ENCODE measurements around the gene MRPL53.
"Not testable (repeated sequence)": the region's sequence is repeated elsewhere in the genome, so short reads cannot be mapped to it uniquely, and the experiment has no call there.

The MRPL53 gene

DNA sequence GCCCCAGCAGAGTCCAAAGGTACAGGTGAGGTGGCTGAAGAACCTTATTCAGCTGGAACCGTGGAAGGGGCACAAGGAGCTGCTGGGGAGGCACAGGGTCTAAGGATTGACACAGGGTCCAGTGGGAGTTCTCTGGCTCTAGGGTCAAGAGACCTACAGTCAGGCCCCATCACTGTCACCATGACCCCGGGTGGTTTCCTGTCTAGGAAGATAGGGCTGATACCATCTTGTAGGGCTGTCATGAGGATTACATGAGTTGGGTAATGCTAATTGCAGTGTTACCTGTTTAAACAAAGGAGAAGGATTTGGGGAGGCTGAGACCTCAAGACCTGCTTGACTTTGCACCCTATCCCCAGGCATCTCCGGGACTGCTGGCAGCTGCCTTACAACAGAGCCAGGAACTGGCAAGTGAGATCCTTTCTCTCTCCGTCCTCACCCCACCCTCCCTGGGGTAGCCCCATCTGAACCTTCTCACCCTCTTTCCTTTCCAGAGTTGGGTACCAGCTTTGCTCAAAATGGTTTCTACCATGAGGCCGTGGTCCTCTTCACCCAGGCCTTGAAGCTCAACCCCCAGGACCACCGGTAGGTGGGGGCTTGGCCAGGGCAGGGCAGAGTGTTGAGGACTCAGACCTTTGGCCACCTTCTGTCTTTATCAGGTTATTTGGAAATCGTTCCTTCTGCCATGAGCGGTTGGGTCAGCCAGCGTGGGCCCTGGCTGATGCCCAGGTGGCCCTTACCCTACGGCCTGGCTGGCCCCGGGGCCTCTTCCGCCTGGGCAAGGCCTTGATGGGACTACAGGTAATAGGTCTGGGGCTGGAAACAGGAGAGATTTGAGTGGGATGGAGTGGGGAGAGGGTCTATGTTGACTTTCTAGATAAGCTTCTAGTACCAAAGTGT lies 19.4 kb upstream of the MRPL53 start:
- no peak for DNase-seq
- peaks cover 26% of the 10 kb centered on the region for H3K27me3 Mint-ChIP-seq (ENCODE audit: low read depth, poor library complexity)
- H3K36me3 Mint-ChIP-seq (ENCODE audit: low read depth), result peaks cover 54% of the 10 kb centered on the region
- TF ChIP-seq, protein P1, sequence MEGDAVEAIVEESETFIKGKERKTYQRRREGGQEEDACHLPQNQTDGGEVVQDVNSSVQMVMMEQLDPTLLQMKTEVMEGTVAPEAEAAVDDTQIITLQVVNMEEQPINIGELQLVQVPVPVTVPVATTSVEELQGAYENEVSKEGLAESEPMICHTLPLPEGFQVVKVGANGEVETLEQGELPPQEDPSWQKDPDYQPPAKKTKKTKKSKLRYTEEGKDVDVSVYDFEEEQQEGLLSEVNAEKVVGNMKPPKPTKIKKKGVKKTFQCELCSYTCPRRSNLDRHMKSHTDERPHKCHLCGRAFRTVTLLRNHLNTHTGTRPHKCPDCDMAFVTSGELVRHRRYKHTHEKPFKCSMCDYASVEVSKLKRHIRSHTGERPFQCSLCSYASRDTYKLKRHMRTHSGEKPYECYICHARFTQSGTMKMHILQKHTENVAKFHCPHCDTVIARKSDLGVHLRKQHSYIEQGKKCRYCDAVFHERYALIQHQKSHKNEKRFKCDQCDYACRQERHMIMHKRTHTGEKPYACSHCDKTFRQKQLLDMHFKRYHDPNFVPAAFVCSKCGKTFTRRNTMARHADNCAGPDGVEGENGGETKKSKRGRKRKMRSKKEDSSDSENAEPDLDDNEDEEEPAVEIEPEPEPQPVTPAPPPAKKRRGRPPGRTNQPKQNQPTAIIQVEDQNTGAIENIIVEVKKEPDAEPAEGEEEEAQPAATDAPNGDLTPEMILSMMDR (IDR thresholded peaks at IDR 0.05), result no peak
- no peak overlapping the region for H3K27ac Mint-ChIP-seq
- no peaks in the 10 kb centered on the region for H3K4me1 Mint-ChIP-seq
- no peaks in the 10 kb centered on the region for H3K9me3 Mint-ChIP-seq
- H3K4me3 Mint-ChIP-seq, result no peak overlapping the region

DNA sequence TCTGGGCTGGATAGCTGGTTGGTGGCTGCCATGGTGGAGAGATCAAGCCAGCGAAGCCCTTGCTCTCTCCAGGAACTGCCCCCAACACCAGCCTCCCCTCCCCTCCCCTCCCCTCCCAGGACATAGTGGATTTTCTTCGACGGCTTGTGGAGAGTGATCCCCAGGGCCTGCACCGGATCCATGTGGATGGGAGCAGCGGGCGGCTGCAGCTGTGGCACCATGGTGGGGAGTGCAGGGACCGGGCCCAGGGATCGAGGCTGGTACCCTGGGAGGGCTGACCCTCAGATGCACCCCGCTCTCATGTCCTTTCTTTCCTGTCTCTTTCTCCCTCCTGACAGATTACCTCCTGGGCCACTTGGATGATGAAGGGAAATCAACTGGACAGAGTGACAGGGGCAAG lies 17.4 kb upstream of the MRPL53 start:
- DNase-seq, result no peak
- Mint-ChIP-seq H3K36me3 (ENCODE audit: low read depth) (peaks cover 60% of the 10 kb centered on the region), H3K4me1 (no peaks in the 10 kb centered on the region), H3K27ac (no peak overlapping the region), H3K27me3 (ENCODE audit: low read depth, poor library complexity) (peaks cover 6% of the 10 kb centered on the region), H3K4me3 (no peak overlapping the region), H3K9me3 (no peaks in the 10 kb centered on the region)
- TF ChIP-seq, protein P1 (IDR thresholded peaks at IDR 0.05), result no peak

- DNase-seq, result no peak
- H3K27ac Mint-ChIP-seq, result no peak overlapping the region
- H3K9me3 Mint-ChIP-seq, result no peaks in the 10 kb centered on the region
- H3K4me1 Mint-ChIP-seq, result no peaks in the 10 kb centered on the region
- no peaks in the 10 kb centered on the region for H3K27me3 Mint-ChIP-seq (ENCODE audit: low read depth, poor library complexity)
- peaks cover 54% of the 10 kb centered on the region for H3K36me3 Mint-ChIP-seq (ENCODE audit: low read depth)
- no peak overlapping the region for H3K4me3 Mint-ChIP-seq
- TF ChIP-seq, protein P1 (IDR thresholded peaks at IDR 0.05), result no peak
Measured at GRCh38 chr2:74488643-74489481, 16.4 kb upstream of the MRPL53 start.

DNA sequence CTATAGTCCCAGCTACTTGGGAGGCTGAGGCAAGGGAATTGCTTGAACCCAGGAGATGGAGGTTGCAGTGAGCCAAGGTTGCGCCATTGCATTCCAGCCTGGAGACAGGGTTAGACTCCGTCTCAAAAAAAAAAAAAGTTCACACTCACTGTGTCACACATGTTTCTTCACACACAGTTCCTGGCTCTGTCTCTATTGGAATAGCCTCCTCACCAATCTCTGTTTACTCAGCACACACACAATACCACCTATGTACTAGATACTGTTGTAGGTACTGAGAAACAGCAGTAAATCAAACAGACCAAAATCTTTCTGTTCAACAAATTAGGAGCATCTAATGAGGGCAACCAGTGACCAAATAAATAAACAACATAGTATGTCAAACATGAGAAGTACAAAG lies 13.7 kb upstream of the MRPL53 start:
- H3K9me3 Mint-ChIP-seq, result no peaks in the 10 kb centered on the region
- H3K4me3 Mint-ChIP-seq, result no peak overlapping the region
- H3K27me3 Mint-ChIP-seq (ENCODE audit: low read depth, poor library complexity), result peaks cover 2% of the 10 kb centered on the region
- no peak for DNase-seq
- H3K36me3 Mint-ChIP-seq (ENCODE audit: low read depth), result peaks cover 35% of the 10 kb centered on the region
- TF ChIP-seq, protein P1 (IDR thresholded peaks at IDR 0.05), result no peak
- H3K27ac Mint-ChIP-seq, result no peak overlapping the region
- peaks cover 16% of the 10 kb centered on the region for H3K4me1 Mint-ChIP-seq

DNA sequence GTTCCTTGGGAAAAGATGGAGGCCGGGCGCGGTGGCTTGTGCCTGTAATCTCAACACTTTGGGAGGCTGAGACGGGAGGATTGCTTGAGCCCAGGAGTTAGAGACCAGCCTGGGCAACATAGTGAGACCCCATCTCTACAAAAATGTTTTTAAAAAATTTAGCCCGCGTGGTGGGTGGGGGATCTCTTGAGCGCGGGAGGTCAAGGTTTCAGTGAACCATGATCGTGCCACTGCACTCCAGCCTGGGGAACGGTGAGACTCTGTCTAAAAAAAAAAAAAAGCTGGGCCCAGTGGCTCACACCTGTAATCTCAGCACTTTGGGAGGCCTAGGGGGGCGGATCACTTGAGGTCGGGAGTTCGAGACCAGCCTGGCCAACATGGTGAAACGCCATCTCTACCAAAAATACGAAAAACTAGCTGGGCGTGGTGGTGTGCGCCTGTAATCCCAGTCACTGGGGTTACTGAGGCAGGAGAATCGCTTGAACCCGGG lies 11.2 kb upstream of the MRPL53 start:
- not testable (repeated sequence) for DNase-seq; H3K27me3 Mint-ChIP-seq (ENCODE audit: low read depth, poor library complexity); H3K9me3 Mint-ChIP-seq
- peaks cover 32% of the 10 kb centered on the region for H3K36me3 Mint-ChIP-seq (ENCODE audit: low read depth)
- H3K27ac Mint-ChIP-seq, result peak overlapping the region; percentile 68
- peak overlapping the region; percentile 94 for H3K4me3 Mint-ChIP-seq
- peaks cover 34% of the 10 kb centered on the region for H3K4me1 Mint-ChIP-seq

All from nephron progenitor cell (in vitro differentiated cells).